NCI-H774 (cell line): ENCODE data around the gene LRRC56.

Experiments used
- DNase-seq: peaks from one replicate; lab custom pipeline; 2025; lab: John Stamatoyannopoulos, UW

LRRC56 gene

DNA sequence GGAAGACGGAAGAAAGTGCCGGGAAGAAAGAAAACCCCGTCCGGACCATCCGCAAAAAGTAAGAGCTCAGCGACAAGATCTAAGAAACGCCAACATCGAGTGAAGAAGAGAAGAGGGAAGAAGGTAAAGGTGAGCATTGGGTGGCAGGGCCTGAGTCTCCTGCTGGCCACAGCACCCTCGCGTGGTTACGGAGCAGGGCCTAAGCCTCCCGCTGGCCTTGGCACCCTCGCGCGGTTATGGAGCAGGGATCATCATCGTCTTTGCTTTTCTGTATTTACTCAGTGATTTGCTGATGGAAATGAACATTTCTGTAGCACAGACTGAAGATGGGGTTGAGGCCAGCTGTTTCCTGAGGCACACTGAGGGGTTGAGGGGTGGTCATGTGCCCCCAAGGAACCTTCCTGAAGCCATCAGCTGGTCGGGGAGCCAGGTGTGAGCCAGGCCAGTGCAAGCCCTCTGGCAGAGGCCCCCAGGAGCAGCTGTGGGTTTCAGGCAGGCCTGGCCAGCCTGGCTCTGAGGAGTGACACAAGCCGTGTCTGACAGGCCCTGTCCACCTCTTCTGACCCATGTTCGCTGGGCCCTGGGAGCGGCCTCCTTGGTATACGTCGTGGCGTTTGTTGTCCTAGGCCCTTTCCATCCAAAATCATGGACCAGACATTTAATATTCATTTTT lies 64.4 kb downstream of the LRRC56 start:
- no peak for DNase-seq

DNA sequence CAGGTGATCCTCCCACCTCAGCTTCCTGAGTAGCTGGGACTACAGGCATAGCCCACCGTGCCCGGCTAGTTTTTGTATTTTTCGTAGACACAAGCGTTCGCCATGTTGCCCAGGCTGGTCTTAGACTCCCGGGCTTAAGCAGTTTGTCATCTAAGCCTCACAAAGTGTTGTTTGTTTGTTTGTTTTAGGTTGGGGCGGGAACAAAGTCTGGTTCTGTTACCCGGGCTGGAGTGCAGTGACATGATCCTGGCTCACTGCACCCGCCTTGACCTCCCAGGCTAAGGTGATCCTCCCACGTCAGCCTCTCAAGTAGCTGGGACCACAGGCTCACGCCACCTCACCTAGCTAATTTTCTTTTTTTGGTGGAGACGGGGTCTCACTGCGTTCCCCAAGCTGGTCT lies 65.8 kb downstream of the LRRC56 start:
- DNase-seq, result no peak
